Left lobe of liver (tissue), 2 donors: ENCODE results near the gene FTSJ1. TPM values are rescaled to one million over a fixed set of nuclear protein-coding genes. Genes with fewer than 3 reads are reported as not detected.
"Not testable (repeated sequence)": the region's sequence is repeated elsewhere in the genome, so short reads cannot be mapped to it uniquely, and the experiment has no call there.

ENCODE experiments used
- ATAC-seq: fragments of 200-7000 bp; cut with Tn5 transposase; one replicate; pipeline ENCODE4 v1.9.1; 2020; ENCODE audit warnings: mild to moderate bottlenecking, moderate library complexity
- DNase-seq: peaks from one replicate; pipeline ENCODE4 v3.0.0-alpha.2; 2020; ENCODE audit warnings: low spot score
- total RNA-seq: library from RNA; stranded (reverse); gene quantifications from one replicate; pipeline ENCODE4 v1.2.1, GENCODE V29; 2021
- donor health status: DM: no; HTN: no; CAD: no; lungs with moderate emphysema.
- donor health status: DM: no; HTN: yes; CAD: no.

FTSJ1 gene
- total RNA-seq, 1 donor from 2014 or later = 15.6 TPM

DNA sequence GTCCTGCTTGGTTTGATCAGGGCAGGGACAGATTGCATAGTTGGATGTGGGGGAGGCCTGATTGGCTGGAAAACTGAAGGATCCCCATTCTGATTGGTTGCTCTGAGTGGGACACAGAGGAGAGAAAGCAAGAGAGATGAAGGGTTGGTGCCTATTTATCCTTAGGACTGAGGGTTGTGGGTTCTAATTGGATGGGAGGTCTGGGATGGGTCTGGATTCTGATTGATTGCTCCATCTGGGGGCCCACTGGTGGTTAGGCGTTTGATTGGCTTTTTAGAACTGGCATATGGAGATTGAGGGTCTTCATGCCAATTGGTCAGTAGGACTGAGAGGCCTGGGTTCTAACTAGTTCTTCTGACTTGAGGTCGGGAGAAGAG lies 45.0 kb downstream of the FTSJ1 start:
- DNase-seq = no peak
- ATAC-seq = no peak

DNA sequence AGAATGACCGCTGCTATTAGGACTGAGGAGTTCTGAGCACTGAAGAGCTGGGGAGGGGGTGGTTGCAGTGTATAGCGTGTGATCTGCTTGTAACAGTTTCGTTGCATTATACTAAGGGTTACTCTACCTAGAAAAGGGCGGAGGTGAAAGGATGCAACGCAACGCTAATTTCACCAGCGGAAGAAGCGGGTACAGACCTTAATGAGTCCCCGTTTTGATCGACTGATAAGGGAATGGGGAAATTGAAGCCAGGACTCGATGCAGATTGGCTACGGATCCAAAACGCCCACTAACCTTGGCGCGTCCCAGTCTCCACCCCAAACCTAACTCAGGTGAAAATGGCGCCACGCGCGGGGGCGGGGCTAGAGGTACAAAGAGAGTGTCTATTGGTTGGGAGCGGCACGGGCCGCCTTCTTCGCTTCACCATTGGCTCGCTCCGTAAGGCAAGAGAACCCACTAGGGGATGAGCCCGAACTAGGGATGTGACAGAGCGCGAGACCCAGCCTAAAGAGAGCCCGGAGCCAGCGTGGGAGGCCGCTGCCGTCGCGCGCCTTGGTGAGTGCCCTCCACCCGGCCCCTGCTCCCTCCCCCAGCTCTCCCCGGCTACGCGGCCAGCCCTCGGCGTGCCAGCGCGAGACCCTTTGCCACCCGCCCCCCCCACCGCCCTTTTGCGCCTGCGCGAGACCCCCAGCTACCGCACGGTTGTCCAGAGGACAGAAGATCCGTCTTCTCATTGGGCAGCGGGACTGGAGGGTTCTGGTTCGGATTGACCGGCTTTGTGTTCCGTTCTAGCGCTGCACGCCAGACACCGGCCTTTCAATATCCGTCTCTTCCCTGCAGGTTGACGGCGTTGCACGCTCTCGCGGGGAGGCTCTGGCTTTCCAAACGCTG lies 45.6 kb downstream of the FTSJ1 start, which contains the start of gene EBP:
Gene EBP (plus strand): TSS at position 456 of the 891 bp plus-strand sequence. CDS start 1,964 bp downstream, outside the sequence.
- ATAC-seq = peak; percentile 96
- DNase-seq = peak; percentile 94

DNA sequence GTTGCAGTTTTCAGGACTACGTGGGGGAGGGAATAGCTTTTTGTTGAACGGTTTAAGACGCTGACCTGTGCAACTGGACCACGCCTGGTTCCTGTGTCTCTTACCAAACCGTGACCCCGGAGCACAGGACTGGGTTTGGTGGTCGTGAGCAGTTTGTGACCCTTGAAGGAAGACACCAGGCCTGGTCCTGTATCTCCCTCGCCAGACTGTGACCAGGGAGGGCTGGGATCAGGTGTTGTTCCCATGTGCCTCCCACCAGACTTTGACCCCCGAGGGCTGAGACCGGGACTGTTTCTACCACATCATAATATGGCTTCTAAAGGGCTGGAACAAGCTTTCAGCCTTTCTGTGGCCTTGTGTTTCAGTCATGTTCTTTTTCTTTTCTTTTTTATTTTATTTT lies 46.3 kb downstream of the FTSJ1 start:
- DNase-seq = peak; percentile 72
- ATAC-seq = peak; percentile 76

DNA sequence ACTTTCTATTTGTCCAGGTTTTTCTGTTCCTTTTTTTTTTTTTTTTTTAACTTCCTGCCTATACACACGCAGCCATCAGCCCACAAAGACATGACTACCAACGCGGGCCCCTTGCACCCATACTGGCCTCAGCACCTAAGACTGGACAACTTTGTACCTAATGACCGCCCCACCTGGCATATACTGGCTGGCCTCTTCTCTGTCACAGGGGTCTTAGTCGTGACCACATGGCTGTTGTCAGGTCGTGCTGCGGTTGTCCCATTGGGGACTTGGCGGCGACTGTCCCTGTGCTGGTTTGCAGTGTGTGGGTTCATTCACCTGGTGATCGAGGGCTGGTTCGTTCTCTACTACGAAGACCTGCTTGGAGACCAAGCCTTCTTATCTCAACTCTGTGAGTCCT lies 47.7 kb downstream of the FTSJ1 start:
- no peak for ATAC-seq

DNA sequence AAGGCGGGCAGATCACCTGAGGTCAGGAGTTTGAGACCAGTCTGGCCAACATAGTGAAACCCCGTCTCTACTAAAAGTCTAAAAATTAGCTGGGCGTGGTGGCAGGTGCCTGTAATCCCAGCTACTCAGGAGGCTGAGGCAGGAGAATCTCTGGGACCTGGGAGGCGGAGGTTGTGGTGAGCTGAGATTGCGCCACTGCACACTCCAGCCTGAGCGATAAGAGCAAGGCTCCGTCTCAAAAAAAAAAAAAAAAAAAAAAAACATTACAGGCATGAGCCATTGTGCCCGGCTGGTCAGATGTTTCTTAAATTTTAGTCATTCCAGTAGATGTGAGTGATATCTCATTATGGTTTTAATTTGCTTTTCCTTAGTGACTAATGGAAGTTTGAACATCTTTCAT lies 49.9 kb downstream of the FTSJ1 start:
- ATAC-seq, DNase-seq: not testable (repeated sequence)

More for the DNA sequence above, 47.7 kb downstream of the FTSJ1 start:
- DNase-seq = no peak

DNA sequence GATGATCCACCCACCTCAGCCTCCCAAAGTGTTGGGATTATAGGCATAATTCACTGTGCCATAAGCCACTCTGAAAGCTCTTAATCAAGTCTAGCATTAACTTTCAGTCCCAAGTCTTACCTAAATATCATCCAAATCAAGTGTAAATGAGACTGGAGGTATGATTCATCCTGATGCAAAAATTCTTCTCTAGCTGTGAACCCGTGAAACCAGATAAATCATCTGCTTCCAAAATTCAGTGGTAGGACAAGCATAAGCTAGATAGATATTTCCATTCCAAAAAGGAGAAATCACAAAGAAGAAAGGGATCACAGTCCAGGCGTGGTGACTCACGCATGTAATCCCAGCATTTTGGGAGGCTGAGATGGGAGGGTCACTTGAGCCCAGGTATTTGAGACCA lies 54.7 kb downstream of the FTSJ1 start:
- ATAC-seq (no peak), DNase-seq (no peak)

DNA sequence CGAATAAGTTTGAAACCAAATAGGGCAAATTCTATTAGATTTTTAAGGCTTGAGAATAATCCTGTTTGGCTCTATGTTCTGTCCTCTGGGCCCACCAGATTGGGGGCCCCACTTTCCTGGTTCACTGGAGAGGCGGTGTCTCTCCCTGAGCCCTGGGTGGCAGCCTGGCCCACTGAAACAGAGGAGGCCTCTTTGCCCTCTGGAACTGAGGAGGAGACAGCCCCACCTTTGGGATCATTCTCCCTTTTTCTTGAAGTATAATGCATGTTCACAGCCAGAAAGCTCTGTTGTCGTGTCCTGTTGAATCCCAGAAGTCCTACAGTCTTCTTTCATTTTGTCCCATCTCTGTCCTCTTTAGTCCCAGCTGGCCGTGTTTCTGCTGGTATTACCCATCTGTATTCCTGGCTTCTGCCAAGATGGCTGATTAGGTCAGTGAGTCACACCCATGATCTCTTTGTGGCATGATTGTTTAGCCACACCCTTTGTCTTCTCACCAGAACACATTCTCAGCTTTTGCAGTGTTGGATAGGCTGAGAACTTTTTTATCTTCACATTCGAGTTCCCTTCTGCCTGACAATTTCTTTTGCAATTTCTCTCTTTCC lies 55.5 kb downstream of the FTSJ1 start:
- no peak for ATAC-seq
- no peak for DNase-seq

DNA sequence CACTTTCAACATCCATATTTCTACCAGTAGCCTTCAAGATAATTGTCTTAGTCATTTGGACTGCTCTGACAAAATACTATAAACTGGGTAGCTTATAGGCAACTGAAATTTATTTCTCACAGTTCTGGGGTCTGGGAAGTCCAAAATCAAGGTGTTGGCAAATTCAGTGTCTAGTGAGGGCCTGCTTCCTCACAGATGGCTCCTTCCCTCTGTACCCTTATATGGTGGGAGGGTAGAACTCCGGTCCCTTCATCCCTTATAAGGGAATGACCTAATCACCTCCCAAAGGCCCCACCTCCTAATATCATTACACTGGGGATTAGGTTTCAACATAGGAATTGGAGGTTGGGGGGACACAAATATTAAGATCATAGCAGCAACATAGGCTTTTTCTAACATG lies 56.2 kb downstream of the FTSJ1 start:
- DNase-seq (no peak), ATAC-seq (no peak)

DNA sequence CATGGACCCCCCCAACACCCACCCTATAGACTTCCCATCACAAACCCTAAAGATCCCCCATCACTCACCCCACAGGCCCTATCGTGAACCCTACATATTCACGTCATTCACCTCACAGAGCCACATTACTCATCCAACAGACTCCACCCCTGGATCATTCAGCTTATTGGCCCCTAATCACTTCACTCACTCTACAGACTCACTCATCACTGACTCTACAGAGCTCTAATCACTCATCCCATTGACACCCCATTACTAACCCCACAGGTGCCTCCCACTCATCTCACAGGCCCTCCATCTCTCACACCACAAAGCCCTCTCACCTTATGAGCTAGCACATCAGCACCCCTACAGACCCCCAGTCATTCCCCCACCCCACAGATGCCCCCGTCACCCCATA lies 57.2 kb downstream of the FTSJ1 start:
- ATAC-seq (no peak), DNase-seq (no peak)

Other genes with a start within 250 kb of the FTSJ1 start
- 0.13 TPM for gene SSX1, start 220.8 kb upstream of the FTSJ1 start, total RNA-seq
- not detected for gene SSX3, start 119.5 kb upstream of the FTSJ1 start, total RNA-seq
- gene SSX4, start 92.7 kb upstream of the FTSJ1 start, total RNA-seq = not detected
- gene SSX4B, start 64.2 kb upstream of the FTSJ1 start, total RNA-seq = not detected
- 0.30 TPM for gene SLC38A5, start 5.9 kb upstream of the FTSJ1 start, total RNA-seq
- gene PORCN, start 32.8 kb downstream of the FTSJ1 start, total RNA-seq = 1.9 TPM
- 267 TPM for gene EBP, start 45.6 kb downstream of the FTSJ1 start, total RNA-seq
- 6.5 TPM for gene TBC1D25, start 63.5 kb downstream of the FTSJ1 start, total RNA-seq
- gene RBM3, start 98.3 kb downstream of the FTSJ1 start, total RNA-seq = 20.6 TPM
- 86.7 TPM for gene WDR13, start 121.3 kb downstream of the FTSJ1 start, total RNA-seq
- gene WAS, start 207.6 kb downstream of the FTSJ1 start, total RNA-seq = 3.2 TPM
- gene SUV39H1, start 220.5 kb downstream of the FTSJ1 start, total RNA-seq = 4.3 TPM